Osteoblast (primary cell): ENCODE results near the gene MEF2D. TPM values are rescaled to one million over a fixed set of nuclear protein-coding genes. Genes with fewer than 3 reads are reported as not detected.

ENCODE experiments used
- DNase-seq: peaks from one replicate; pipeline ENCODE4 v3.0.0; 2011; ENCODE audit warnings: low spot score, mixed read lengths; ENCODE audit not compliant: insufficient read length; ENCODE audit errors: missing footprints
- H2AFZ ChIP-seq: 2 replicates; pipeline ENCODE4 v1.6.0; 2011; ENCODE audit warnings: mild to moderate bottlenecking, low read length
- H3K27ac ChIP-seq: 2 replicates; pipeline ENCODE4 v1.5.1; 2011; ENCODE audit warnings: mild to moderate bottlenecking, low read depth, low read length, moderate library complexity
- H3K27me3 ChIP-seq: 2 replicates; pipeline ENCODE4 v1.6.0; 2012; ENCODE audit warnings: mild to moderate bottlenecking, control low read depth, inconsistent platforms, low read length, moderate library complexity; ENCODE audit not compliant: insufficient read depth
- H3K36me3 ChIP-seq: 2 replicates; pipeline ENCODE4 v1.5.1; 2011; ENCODE audit warnings: mild to moderate bottlenecking, low read length, control low read depth, moderate library complexity; ENCODE audit not compliant: insufficient read depth
- H3K4me1 ChIP-seq: 2 replicates; pipeline ENCODE4 v1.5.1; 2011; ENCODE audit warnings: mild to moderate bottlenecking, low read length, control low read depth, moderate library complexity; ENCODE audit not compliant: insufficient read depth
- H3K4me2 ChIP-seq: 2 replicates; pipeline ENCODE4 v1.6.0; 2011; ENCODE audit warnings: mild to moderate bottlenecking, low read length; ENCODE audit not compliant: insufficient read depth
- H3K4me3 ChIP-seq: fragments of 200-600 bp; sonication (generic); 3 replicates; pipeline ENCODE4 v1.5.1; 2012; ENCODE audit warnings: mild to moderate bottlenecking, low read length, inconsistent platforms; ENCODE audit not compliant: insufficient read depth
- H3K79me2 ChIP-seq: 2 replicates; pipeline ENCODE4 v1.6.0; 2012; ENCODE audit warnings: mild to moderate bottlenecking, low read length, control low read depth, inconsistent platforms; ENCODE audit not compliant: insufficient read depth
- H3K9me3 ChIP-seq: 2 replicates; pipeline ENCODE4 v1.5.1; 2011; ENCODE audit warnings: low read depth, low read length, control low read depth
- H4K20me1 ChIP-seq: 2 replicates; pipeline ENCODE4 v1.6.0; 2012; ENCODE audit warnings: mild to moderate bottlenecking, low read length, control low read depth; ENCODE audit not compliant: insufficient read depth
- CTCF ChIP-seq: IDR thresholded peaks from 2 replicates; pipeline ENCODE4 v1.5.1; 2011; ENCODE audit warnings: mild to moderate bottlenecking, low read depth, low read length, moderate library complexity; ENCODE audit errors: extremely low read depth
- total RNA-seq: library from RNA; depleted of rRNA; stranded (reverse); fragments of >200 nt; gene quantifications from 2 replicates; pipeline ENCODE4 v1.2.3, GENCODE V29; 2012

The MEF2D gene
- total RNA-seq, 1 donor = 14.1 TPM

DNA sequence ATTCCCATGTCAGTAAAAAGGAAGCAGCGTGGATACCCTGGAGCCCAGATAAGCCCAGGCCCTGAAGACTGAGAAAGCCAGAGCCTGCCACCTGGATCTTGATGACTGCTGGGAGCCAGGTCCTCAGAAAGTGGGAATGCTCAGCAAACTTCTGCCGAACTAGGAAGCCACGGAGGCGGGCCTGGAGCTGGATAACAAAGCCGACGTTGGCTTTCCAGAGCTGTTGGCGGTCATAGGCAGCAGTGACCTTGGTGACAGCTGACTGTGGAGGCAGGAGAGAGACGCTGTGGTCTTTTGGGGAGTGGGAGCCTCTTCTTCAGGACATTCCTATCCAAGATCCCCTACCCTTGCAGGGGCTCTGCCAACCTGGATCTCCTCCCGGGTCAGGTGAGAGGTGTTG lies 47.4 kb upstream of the MEF2D start:
- Histone ChIP-seq H2AFZ (no peak overlapping the region), H4K20me1 (no peaks in the 10 kb centered on the region), H3K9me3 (no peaks in the 10 kb centered on the region), H3K4me2 (no peak overlapping the region), H3K4me3 (no peak overlapping the region), H3K27me3 (no peaks in the 10 kb centered on the region), H3K79me2 (no peaks in the 10 kb centered on the region), H3K27ac (no peak overlapping the region), H3K36me3 (peaks cover 44% of the 10 kb centered on the region), H3K4me1 (peaks cover 10% of the 10 kb centered on the region)
- TF ChIP-seq CTCF = no peak
- no peak for DNase-seq

- no peak overlapping the region for H2AFZ ChIP-seq
- H3K4me1 ChIP-seq = peaks cover 10% of the 10 kb centered on the region
- H3K79me2 ChIP-seq = no peaks in the 10 kb centered on the region
- H3K9me3 ChIP-seq = no peaks in the 10 kb centered on the region
- H3K4me2 ChIP-seq = no peak overlapping the region
- no peak overlapping the region for H3K4me3 ChIP-seq
- no peak overlapping the region for H3K27ac ChIP-seq
- no peaks in the 10 kb centered on the region for H3K27me3 ChIP-seq
- H4K20me1 ChIP-seq = no peaks in the 10 kb centered on the region
- DNase-seq = no peak
- TF ChIP-seq CTCF = no peak
- H3K36me3 ChIP-seq = peaks cover 46% of the 10 kb centered on the region
Measured at GRCh38 chr1:156547434-156547833, 46.9 kb upstream of the MEF2D start.

- Histone ChIP-seq H2AFZ (peak overlapping the region; percentile 11), H3K27me3 (no peaks in the 10 kb centered on the region), H3K9me3 (no peaks in the 10 kb centered on the region), H4K20me1 (no peaks in the 10 kb centered on the region), H3K4me1 (peaks cover 2% of the 10 kb centered on the region), H3K4me2 (no peak overlapping the region), H3K36me3 (peaks cover 52% of the 10 kb centered on the region), H3K79me2 (no peaks in the 10 kb centered on the region), H3K27ac (no peak overlapping the region), H3K4me3 (no peak overlapping the region)
- no peak for DNase-seq
- TF ChIP-seq CTCF = no peak
Measured at GRCh38 chr1:156546267-156546666, 45.7 kb upstream of the MEF2D start.

DNA sequence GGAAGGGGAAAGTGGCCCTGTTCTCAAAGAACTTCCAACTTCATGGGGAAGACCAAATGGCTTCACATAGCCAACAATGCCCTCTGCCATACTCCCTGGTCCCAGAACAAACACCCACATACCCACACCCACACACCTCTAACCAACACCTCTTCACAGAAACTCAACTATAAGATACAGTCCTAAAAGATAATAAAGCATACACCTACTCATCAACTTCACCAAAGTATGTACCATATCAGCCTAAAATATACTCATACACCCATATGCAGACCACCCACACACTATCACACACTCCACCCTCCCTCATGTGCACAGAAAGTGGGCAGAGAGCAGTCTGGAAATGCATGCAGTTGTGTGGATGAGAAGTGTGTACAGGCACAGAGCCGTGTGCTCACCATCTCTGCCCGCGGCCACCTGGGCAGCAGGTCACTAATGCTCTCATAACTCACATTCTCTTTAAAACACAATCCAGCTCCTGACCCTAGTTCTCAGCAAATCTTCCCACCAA lies 44.1 kb upstream of the MEF2D start:
- Histone ChIP-seq H3K9me3 (no peaks in the 10 kb centered on the region), H3K79me2 (no peaks in the 10 kb centered on the region), H3K4me1 (peaks cover 2% of the 10 kb centered on the region), H3K27ac (no peak overlapping the region), H3K27me3 (no peaks in the 10 kb centered on the region), H3K4me3 (no peak overlapping the region), H3K36me3 (peaks cover 61% of the 10 kb centered on the region), H3K4me2 (no peak overlapping the region), H2AFZ (no peak overlapping the region), H4K20me1 (no peaks in the 10 kb centered on the region)
- no peak for DNase-seq
- no peak for TF ChIP-seq CTCF
